Measurements from ENCODE around the gene NDUFS6. TPM values are rescaled to one million over a fixed set of nuclear protein-coding genes. Genes with fewer than 3 reads are reported as not detected.
A peak's percentile ranks its signal among the peaks of the same experiment; 100 is the strongest.

NDUFS6 gene
- total and polyA plus RNA-seq, 2 of the 8 experiments (the other 6 are each of a cell fraction or from before 2014, with no cell fraction given), result 72.7 to 191 TPM

GRCh38 chr5:1751864-1752822, 49.1 kb upstream of the NDUFS6 start:
- Histone ChIP-seq H4K20me1 (replicated peaks in 1 of 2; ENCODE audit: control insufficient read depth in 1 of 2, insufficient read depth in 2 of 2, low read length in 2 of 2) (no peaks in the 10 kb centered on the region), H3K79me2 (ENCODE audit: control insufficient read depth in 1 of 2, insufficient read depth in 2 of 2, low read length in 2 of 2) (no peaks in the 10 kb centered on the region), H3K23ac (ENCODE audit: insufficient read length) (no peak overlapping the region), H4K8ac (ENCODE audit: extremely low read depth, insufficient read depth, low read length) (no peak overlapping the region), H4K5ac (ENCODE audit: insufficient read length, low read depth, low read length) (no peak overlapping the region), H3K4me2 (ENCODE audit: insufficient read depth in 1 of 2, low read depth in 2 of 2, low read length in 2 of 2) (no peak overlapping the region), H2BK20ac (ENCODE audit: low read length) (no peak overlapping the region), H3K4me3 (ENCODE audit: extremely low read depth in 1 of 4, insufficient read depth in 2 of 4, low read depth in 3 of 4, low read length in 4 of 4) (no peak overlapping the region), H2BK120ac (replicated peaks; ENCODE audit: low read depth, low read length) (no peak overlapping the region), H2BK15ac (ENCODE audit: low read length) (no peak overlapping the region; the same call in 1 of the 2 replicates), H3K4ac (replicated peaks; ENCODE audit: insufficient read length, low read depth, low read length) (no peak overlapping the region), H2AK5ac (ENCODE audit: low read depth, low read length) (0 out of 2 replicates have a peak overlapping the region, but pooled peaks have one; percentile 1), H3K9me3 (ENCODE audit: insufficient read depth in 2 of 2, low read depth in 1 of 2, low read length in 1 of 2) (no peaks in the 10 kb centered on the region), H3K4me1 (replicated peaks in 1 of 4; ENCODE audit: control insufficient read depth in 3 of 4, insufficient read depth in 4 of 4, low read length in 3 of 4) (peaks cover 0 to 6% (median 3%) of the 10 kb centered on the region in 4 experiments; a peak in 2 of 7 replicates), H3K36me3 (ENCODE audit: control insufficient read depth in 2 of 4, insufficient read depth in 4 of 4, low read length in 3 of 4) (no peaks in the 10 kb centered on the region), H3K79me1 (ENCODE audit: low read depth, low read length) (no peaks in the 10 kb centered on the region), H3K56ac (replicated peaks; ENCODE audit: insufficient read length, low read depth, low read length) (no peak overlapping the region), H3K14ac (ENCODE audit: insufficient read length) (no peak overlapping the region), H3K27ac (ENCODE audit: low read depth, low read length) (no peak overlapping the region), H2BK12ac (ENCODE audit: low read depth, low read length) (no peak overlapping the region), H4K91ac (replicated peaks; ENCODE audit: insufficient read length, low read length) (no peak overlapping the region), H3K18ac (ENCODE audit: extremely low read depth, low read length) (no peak overlapping the region), H3K9ac (replicated peaks in 1 of 4; ENCODE audit: extremely low read depth in 1 of 4, low read depth in 3 of 4, low read length in 3 of 4) (no peak overlapping the region), H2BK5ac (ENCODE audit: low read depth, low read length) (no peak overlapping the region), H3K27me3 (replicated peaks in 1 of 4; ENCODE audit: control insufficient read depth in 3 of 4, extremely low read depth in 1 of 4, insufficient read depth in 3 of 4, low read length in 3 of 4) (no peaks in the 10 kb centered on the region), H2AFZ (ENCODE audit: low read length) (no peak overlapping the region), H3K23me2 (ENCODE audit: low read depth, low read length) (no peaks in the 10 kb centered on the region)
- FAIRE-seq (no peak), DNase-seq (ENCODE audit: low read depth in 1 of 2, low spot score in 2 of 2) (no peak)
- POLR2A ChIA-PET (ENCODE audit: partially characterized antibody), result no interaction called here
- TF ChIP-seq POLR2AphosphoS5 (IDR thresholded peaks at IDR 0.05; ENCODE audit: low read depth, low read length), result no peak
- TF ChIP-seq YY1 (IDR thresholded peaks at IDR 0.05; ENCODE audit: low read depth, low read length), result no peak
- TF ChIP-seq ZNF274 (IDR thresholded peaks at IDR 0.05; ENCODE audit: borderline replicate concordance, extremely low read depth, low read length), result no peak
- TF ChIP-seq RNF2 (IDR thresholded peaks at IDR 0.05; ENCODE audit: borderline replicate concordance, low read depth, low read length, missing control alignments, poor library complexity, severe bottlenecking), result no peak
- no peak for TF ChIP-seq BRCA1 (IDR thresholded peaks at IDR 0.05; ENCODE audit: low read depth, low read length)
- no peak for TF ChIP-seq CHD1 (IDR thresholded peaks at IDR 0.05; ENCODE audit: low read depth, low read length)
- TF ChIP-seq CHD2 (IDR thresholded peaks at IDR 0.05; ENCODE audit: low read length), result no peak
- no peak for TF ChIP-seq MAFK (IDR thresholded peaks at IDR 0.05; ENCODE audit: low read depth, low read length)
- no peak for TF ChIP-seq RXRA (IDR thresholded peaks at IDR 0.05; ENCODE audit: insufficient read depth, low read depth, low read length)
- TF ChIP-seq SP1 (IDR thresholded peaks at IDR 0.05; ENCODE audit: low read depth, low read length), result no peak
- no peak for TF ChIP-seq POLR2A (IDR thresholded peaks at IDR 0.05; ENCODE audit: control extremely low read depth in 1 of 2, low read depth in 2 of 2, low read length in 2 of 2)
- TF ChIP-seq NRF1 (IDR thresholded peaks at IDR 0.05; ENCODE audit: low read depth, low read length), result no peak
- TF ChIP-seq CBX5 (IDR thresholded peaks at IDR 0.05; ENCODE audit: low read depth, low read length), result no peak
- CTCF ChIA-PET (ENCODE audit: partially characterized antibody), result interaction anchor here (0.8 to 10.6 kb wide), 8 partner anchors 10 to 842 kb away, joined by 3 to 74 read pairs (median 6); no protein-coding TSS in a partner anchor
- 90% methylated on average over 24 of the region's 29 CpGs; no CpG with 5 or more reads in 1 of the 2 experiments for WGBS, 2 experiments (ENCODE audit: extremely low coverage in 1 of 2, insufficient coverage in 1 of 2, insufficient read length in 1 of 2, insufficient replicate concordance in 2 of 2, low coverage in 1 of 2, low lambda C conversion rate in 2 of 2, missing lambda C conversion rate in 1 of 2)
